B cell (primary cell): Measurements from ENCODE around the gene CD68. TPM values are rescaled to one million over a fixed set of nuclear protein-coding genes. Genes with fewer than 3 reads are reported as not detected.

ENCODE experiments used
- ATAC-seq: fragments of 200-7000 bp; cut with Tn5 transposase; one replicate; pipeline ENCODE4 v1.10.0; 2021; ENCODE audit warnings: low read depth, mild to moderate bottlenecking, moderate number of reproducible peaks, moderate library complexity
- CTCF ChIA-PET: fragments of 350-600 bp; sonication (Branson Sonifier 250); formaldehyde crosslinking; loops from one replicate; lab custom pipeline; 2021; ENCODE audit warnings: antibody characterized with exemption, inconsistent platforms; lab: Charles Lee
- POLR2A ChIA-PET: fragments of 350-600 bp; sonication (Branson Sonifier 250); formaldehyde crosslinking; loops from one replicate; lab custom pipeline; 2021; ENCODE audit warnings: antibody characterized with exemption; lab: Charles Lee
- DNase-seq: peaks from one replicate; pipeline ENCODE4 v3.0.0; 2013
- H2AFZ ChIP-seq: 2 replicates; pipeline ENCODE4 v1.6.1; 2012; ENCODE audit warnings: mild to moderate bottlenecking, low read depth, low read length; ENCODE audit not compliant: insufficient read depth, poor library complexity, severe bottlenecking
- H3K27ac ChIP-seq, 2 donors: 1 replicate in 1 of 2; 2 replicates in 1 of 2; pipeline ENCODE4 v1.5.1; 2012 to 2013; ENCODE audit warnings: low read length in 2 of 2, mild to moderate bottlenecking in 2 of 2, moderate library complexity in 1 of 2
- H3K27me3 ChIP-seq, 4 experiments: fragments of 200-600 bp in 1 of 4; sonication (generic) in 1 of 4; replicated peaks in 1 of 4; 1 replicate in 2 of 4; 2 replicates in 2 of 4; pipeline versions ENCODE4 v1.6.1 to v1.7.0; 2013 to 2016; ENCODE audit warnings: low read length in 3 of 4, mild to moderate bottlenecking in 2 of 4, mixed read lengths in 1 of 4, moderate library complexity in 1 of 4; ENCODE audit not compliant: insufficient read depth in 4 of 4, control insufficient read depth in 3 of 4; ENCODE audit errors: control extremely low read depth in 1 of 4
- H3K36me3 ChIP-seq, 2 experiments: replicated peaks in 1 of 2; 1 replicate in 1 of 2; 2 replicates in 1 of 2; pipeline versions ENCODE4 v1.6.1 to v1.7.1; 2013; ENCODE audit warnings: low read length in 1 of 2; ENCODE audit not compliant: insufficient read depth in 2 of 2, control insufficient read depth in 1 of 2; ENCODE audit errors: control extremely low read depth in 1 of 2, extremely low read depth in 1 of 2
- H3K4me1 ChIP-seq, 2 donors: fragments of 200-600 bp in 1 of 2; sonication (generic) in 1 of 2; 1 replicate in 1 of 2; 2 replicates in 1 of 2; pipeline versions ENCODE4 v1.5.1 to v1.6.1; 2013 to 2017; ENCODE audit warnings: low read length in 2 of 2; ENCODE audit not compliant: control insufficient read depth in 2 of 2, insufficient read depth in 2 of 2
- H3K4me2 ChIP-seq: replicated peaks from 2 replicates; pipeline ENCODE3; 2012; ENCODE audit warnings: mild to moderate bottlenecking, low read depth, low read length; ENCODE audit not compliant: poor library complexity, severe bottlenecking
- H3K4me3 ChIP-seq, 5 experiments: fragments of 200-600 bp in 1 of 5; sonication (generic) in 1 of 5; 1 replicate in 3 of 5; 2 replicates in 2 of 5; pipeline versions ENCODE4 v1.5.1 to v1.7.0; 2011 to 2016; ENCODE audit warnings: low read length in 4 of 5, mild to moderate bottlenecking in 4 of 5, low read depth in 2 of 5, control low read depth in 1 of 5, moderate library complexity in 1 of 5; ENCODE audit not compliant: insufficient read depth in 1 of 5; ENCODE audit errors: control extremely low read depth in 1 of 5, extremely low read depth in 1 of 5
- H3K79me2 ChIP-seq: fragments of 200-600 bp; sonication (generic); one replicate; pipeline ENCODE4 v1.6.0; 2016; ENCODE audit warnings: low read length; ENCODE audit not compliant: control insufficient read depth, insufficient read depth
- H3K9ac ChIP-seq: fragments of 200-600 bp; sonication (generic); 2 replicates; pipeline ENCODE4 v1.6.1; 2017; ENCODE audit warnings: mild to moderate bottlenecking, low read length, moderate library complexity
- H3K9me3 ChIP-seq, 3 donors: one replicate each; pipeline versions ENCODE4 v1.6.1 to v1.7.1; 2013; ENCODE audit warnings: low read length in 2 of 3; ENCODE audit not compliant: control insufficient read depth in 2 of 3, insufficient read depth in 1 of 3; ENCODE audit errors: control extremely low read depth in 1 of 3
- H4K20me1 ChIP-seq: 2 replicates; pipeline ENCODE4 v1.6.0; 2012; ENCODE audit warnings: mild to moderate bottlenecking, low read length; ENCODE audit not compliant: insufficient read depth, control insufficient read depth, poor library complexity, severe bottlenecking
- H3K27ac Mint-ChIP-seq: one replicate; pipeline ENCODE4 v1.8.0; 2021; ENCODE audit warnings: mixed read lengths
- H3K27me3 Mint-ChIP-seq: one replicate; pipeline ENCODE4 v1.8.0; 2021; ENCODE audit warnings: mixed read lengths
- H3K4me1 Mint-ChIP-seq: one replicate; pipeline ENCODE4 v1.8.0; 2021; ENCODE audit warnings: mixed read lengths
- H3K4me3 Mint-ChIP-seq: one replicate; pipeline ENCODE4 v1.8.0; 2021; ENCODE audit warnings: mixed read lengths
- H3K9me3 Mint-ChIP-seq: one replicate; pipeline ENCODE4 v1.8.0; 2022; ENCODE audit warnings: mixed read lengths; ENCODE audit not compliant: insufficient read depth
- EZH2 ChIP-seq: IDR thresholded peaks from 2 replicates; pipeline ENCODE4 v1.6.1; 2012; ENCODE audit warnings: borderline replicate concordance, low read depth, mild to moderate bottlenecking, moderate library complexity, low read length; ENCODE audit not compliant: insufficient read depth, poor library complexity, severe bottlenecking
- WGBS: methylation state at CpG from one replicate; pipeline ENCODE4 v1.1.5; 2013; ENCODE audit warnings: missing lambda C conversion rate; ENCODE audit not compliant: insufficient coverage; 5-methylcytosine and 5-hydroxymethylcytosine counted together
- intact Hi-C: fragments of 100-400 bp; cut with micrococcal nuclease; formaldehyde crosslinking; loops from one replicate; pipeline ENCODE4 v1.10.0; 2022
- polyA plus RNA-seq: library from polyadenylated mRNA; depleted of rRNA; stranded (reverse); fragments of >200 nt; gene quantifications from 2 replicates; pipeline ENCODE4 v1.2.3, GENCODE V29; 2012
- total RNA-seq, 2 donors: library from RNA; stranded (reverse); fragments of 120-200 nt in 1 of 2; gene quantifications; 1 replicate in 1 of 2; 2 replicates in 1 of 2; pipeline versions ENCODE4 v1.2.3 to v1.2.4, GENCODE V29; 2013 to 2022
- TF ChIP-seq, protein P1 (sequence below): fragments of 200-600 bp; IDR thresholded peaks from one replicate; pipeline ENCODE4 v1.8.0; 2022; ENCODE audit warnings: antibody characterized with exemption, mild to moderate bottlenecking

CD68 gene
- total and polyA plus RNA-seq, 2 donors (not counting 1 experiment from before 2014, with no cell fraction given), result 3.9 to 12.9 TPM

DNA sequence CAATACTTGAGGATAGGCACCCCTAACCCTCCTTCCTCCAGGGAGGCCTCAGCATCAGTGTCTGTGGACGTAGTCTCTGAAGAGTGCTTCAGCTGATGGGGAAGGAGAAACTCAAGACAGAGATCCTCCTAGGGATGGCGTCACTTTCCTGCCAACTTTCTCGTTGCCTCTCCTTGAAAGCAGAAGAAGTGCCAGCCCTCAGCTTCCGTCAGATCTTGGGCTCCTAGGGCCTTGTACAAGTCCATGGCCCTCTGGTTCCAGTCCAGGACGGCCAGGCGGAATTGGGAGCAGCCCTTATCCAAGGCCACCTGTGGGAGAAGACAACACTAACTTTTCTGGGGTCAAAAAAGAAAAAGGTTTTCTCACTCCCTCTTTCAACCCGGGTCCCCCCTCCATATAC, 46.9 kb downstream of the CD68 start:
- H3K9me3 ChIP-seq, result no peaks in the 10 kb centered on the region
- POLR2A ChIA-PET, result interaction anchor here (1.1 kb wide), 1 partner anchor 58 kb away, joined by 3 read pairs; no protein-coding TSS in a partner anchor
- CTCF ChIA-PET, result interaction anchor here (1.9 to 2.4 kb wide), 2 partner anchors 11 to 61 kb away, joined by 11 to 29 read pairs; partner anchors contain the start of genes FXR2, TP53 and WRAP53
- peak overlapping the region; percentile 93 for H3K4me3 Mint-ChIP-seq
- H3K4me1 Mint-ChIP-seq, result peaks cover 17% of the 10 kb centered on the region
- no peak overlapping the region for H2AFZ ChIP-seq
- H3K4me3 ChIP-seq, result no peak overlapping the region
- H3K79me2 ChIP-seq, result peaks cover 11% of the 10 kb centered on the region
- H3K36me3 ChIP-seq, result no peaks in the 10 kb centered on the region
- no peaks in the 10 kb centered on the region for H4K20me1 ChIP-seq
- H3K4me2 ChIP-seq, result peak overlapping the region; percentile 85
- H3K4me1 ChIP-seq, result peaks cover 6 to 14% of the 10 kb centered on the region in 2 donors
- ATAC-seq (no peak), DNase-seq (no peak)
- WGBS, result 99% methylated on average over 5 of the region's 7 CpGs
- TF ChIP-seq, protein P1, sequence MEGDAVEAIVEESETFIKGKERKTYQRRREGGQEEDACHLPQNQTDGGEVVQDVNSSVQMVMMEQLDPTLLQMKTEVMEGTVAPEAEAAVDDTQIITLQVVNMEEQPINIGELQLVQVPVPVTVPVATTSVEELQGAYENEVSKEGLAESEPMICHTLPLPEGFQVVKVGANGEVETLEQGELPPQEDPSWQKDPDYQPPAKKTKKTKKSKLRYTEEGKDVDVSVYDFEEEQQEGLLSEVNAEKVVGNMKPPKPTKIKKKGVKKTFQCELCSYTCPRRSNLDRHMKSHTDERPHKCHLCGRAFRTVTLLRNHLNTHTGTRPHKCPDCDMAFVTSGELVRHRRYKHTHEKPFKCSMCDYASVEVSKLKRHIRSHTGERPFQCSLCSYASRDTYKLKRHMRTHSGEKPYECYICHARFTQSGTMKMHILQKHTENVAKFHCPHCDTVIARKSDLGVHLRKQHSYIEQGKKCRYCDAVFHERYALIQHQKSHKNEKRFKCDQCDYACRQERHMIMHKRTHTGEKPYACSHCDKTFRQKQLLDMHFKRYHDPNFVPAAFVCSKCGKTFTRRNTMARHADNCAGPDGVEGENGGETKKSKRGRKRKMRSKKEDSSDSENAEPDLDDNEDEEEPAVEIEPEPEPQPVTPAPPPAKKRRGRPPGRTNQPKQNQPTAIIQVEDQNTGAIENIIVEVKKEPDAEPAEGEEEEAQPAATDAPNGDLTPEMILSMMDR, result no peak
- TF ChIP-seq EZH2, result no peak
- H3K27me3 Mint-ChIP-seq, result no peaks in the 10 kb centered on the region
- H3K9ac ChIP-seq, result no peak overlapping the region
- H3K27me3 ChIP-seq, result no peaks in the 10 kb centered on the region
- H3K27ac Mint-ChIP-seq, result peak overlapping the region; percentile 32
- no peaks in the 10 kb centered on the region for H3K9me3 Mint-ChIP-seq
- H3K27ac ChIP-seq, result no peak overlapping the region
- intact Hi-C loops, result no loop called here

DNA sequence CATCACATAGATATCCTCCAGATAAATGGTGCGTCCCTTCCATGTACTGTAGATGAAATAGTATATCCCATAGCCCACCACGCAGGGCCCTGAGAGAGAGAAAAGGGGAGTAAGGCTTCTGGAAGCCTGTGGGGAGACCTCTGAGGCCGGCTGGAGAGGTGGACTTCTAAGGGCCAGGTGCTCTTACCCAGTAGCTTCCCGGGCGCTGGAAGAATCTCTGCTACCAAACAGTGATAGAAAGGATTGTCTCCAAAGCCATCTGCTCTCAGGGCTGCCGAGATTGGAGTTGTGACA, 47.5 kb downstream of the CD68 start:
- POLR2A ChIA-PET, result interaction anchor here (0.6 to 2.0 kb wide), 7 partner anchors 12 to 375 kb away, joined by 3 to 18 read pairs (median 3); partner anchors contain the start of genes CTDNEP1, ELP5, FXR2 and TP53
- Histone ChIP-seq H3K79me2 (peaks cover 11% of the 10 kb centered on the region), H3K9me3 (no peaks in the 10 kb centered on the region), H3K4me2 (peak overlapping the region; percentile 85), H2AFZ (peak overlapping the region; percentile 89), H3K36me3 (no peaks in the 10 kb centered on the region), H3K9ac (peak overlapping the region; percentile 96), H3K4me1 (peaks cover 6 to 14% of the 10 kb centered on the region in 2 donors), H4K20me1 (no peaks in the 10 kb centered on the region), H3K27me3 (no peaks in the 10 kb centered on the region), H3K4me3 (peak overlapping the region; percentile 55 to 97 (median 89)), H3K27ac (peak overlapping the region in 1 of 2 donors; percentile 88)
- intact Hi-C loops, result loop anchor here (1.0 kb wide), 3 partner anchors 12 to 59 kb away; partner anchors contain the start of gene ATP1B2
- Mint-ChIP-seq H3K9me3 (no peaks in the 10 kb centered on the region), H3K4me1 (peaks cover 17% of the 10 kb centered on the region), H3K4me3 (peak overlapping the region; percentile 93), H3K27me3 (no peaks in the 10 kb centered on the region), H3K27ac (no peak overlapping the region)
- ATAC-seq (no peak), DNase-seq (no peak)
- CTCF ChIA-PET, result interaction anchor here (0.6 to 2.4 kb wide), 5 partner anchors 11 to 673 kb away, joined by 3 to 29 read pairs (median 6); partner anchors contain the start of genes FXR2, TP53 and WRAP53
- no peak for TF ChIP-seq EZH2
- TF ChIP-seq, protein P1, result no peak
- WGBS, result 21% methylated on average over 3 of the region's 6 CpGs
